SHP77 treated with DMSO at 0.1 percent for 48 hours (cell line): ENCODE data around the gene PLA2G2E.
"Not testable (repeated sequence)": the region's sequence is repeated elsewhere in the genome, so short reads cannot be mapped to it uniquely, and the experiment has no call there.

Source experiments
- DNase-seq: peaks from one replicate; lab custom pipeline; 2025; lab: John Stamatoyannopoulos, UW

Gene PLA2G2E

DNA sequence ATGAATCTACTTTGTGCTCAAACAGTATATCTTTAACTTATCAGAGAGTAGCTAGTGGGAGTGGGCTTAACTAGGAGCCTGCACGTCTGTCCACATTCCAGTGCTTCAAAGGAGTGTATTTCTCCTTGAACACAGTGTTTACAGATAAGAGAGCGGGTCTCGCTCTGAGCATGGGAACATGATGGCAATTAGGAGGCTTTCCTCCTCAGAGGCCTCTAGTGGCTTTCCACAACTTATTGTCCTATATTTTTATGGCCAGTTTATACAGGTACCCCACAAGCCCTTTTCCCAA lies 3.7 kb upstream of the PLA2G2E start:
- not testable (repeated sequence) for DNase-seq

DNA sequence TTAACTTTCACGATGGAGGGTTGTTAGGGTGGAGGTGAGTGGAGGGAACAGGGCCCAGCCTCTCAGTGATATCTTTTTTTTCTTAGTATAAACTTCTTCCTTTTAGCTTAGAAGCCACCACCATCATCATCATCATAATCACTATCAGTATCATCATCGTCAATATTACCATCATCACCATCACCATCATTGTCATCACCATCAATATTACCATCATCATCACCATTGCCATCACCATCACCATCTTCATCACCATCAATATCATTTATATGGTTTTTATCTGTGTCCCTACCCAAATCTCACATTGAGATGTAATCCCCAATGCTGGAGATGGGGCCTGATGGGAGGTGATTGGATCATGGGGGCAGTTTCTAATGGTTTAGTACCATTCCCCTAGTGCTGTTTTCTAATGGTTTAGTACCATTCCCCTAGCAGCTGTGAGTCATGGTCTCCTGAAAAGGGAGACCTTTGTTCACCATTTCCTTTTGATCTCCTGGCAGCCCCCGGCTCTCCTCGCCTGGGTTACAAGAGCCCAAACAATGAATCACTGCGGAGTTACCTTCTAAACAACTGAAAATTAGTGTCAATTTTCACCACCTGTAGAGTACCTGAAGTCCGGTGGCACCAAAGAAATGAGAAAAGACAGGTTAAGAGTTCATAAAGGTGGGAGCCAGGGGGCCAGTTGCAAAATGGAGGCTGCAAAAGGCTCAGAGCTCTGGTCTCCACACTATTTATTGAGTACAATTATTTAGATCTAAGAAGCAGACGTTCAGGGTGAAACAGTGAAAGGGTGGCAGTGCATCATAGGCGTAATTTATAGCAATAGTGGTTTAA lies 3.1 kb upstream of the PLA2G2E start:
- no peak for DNase-seq

DNA sequence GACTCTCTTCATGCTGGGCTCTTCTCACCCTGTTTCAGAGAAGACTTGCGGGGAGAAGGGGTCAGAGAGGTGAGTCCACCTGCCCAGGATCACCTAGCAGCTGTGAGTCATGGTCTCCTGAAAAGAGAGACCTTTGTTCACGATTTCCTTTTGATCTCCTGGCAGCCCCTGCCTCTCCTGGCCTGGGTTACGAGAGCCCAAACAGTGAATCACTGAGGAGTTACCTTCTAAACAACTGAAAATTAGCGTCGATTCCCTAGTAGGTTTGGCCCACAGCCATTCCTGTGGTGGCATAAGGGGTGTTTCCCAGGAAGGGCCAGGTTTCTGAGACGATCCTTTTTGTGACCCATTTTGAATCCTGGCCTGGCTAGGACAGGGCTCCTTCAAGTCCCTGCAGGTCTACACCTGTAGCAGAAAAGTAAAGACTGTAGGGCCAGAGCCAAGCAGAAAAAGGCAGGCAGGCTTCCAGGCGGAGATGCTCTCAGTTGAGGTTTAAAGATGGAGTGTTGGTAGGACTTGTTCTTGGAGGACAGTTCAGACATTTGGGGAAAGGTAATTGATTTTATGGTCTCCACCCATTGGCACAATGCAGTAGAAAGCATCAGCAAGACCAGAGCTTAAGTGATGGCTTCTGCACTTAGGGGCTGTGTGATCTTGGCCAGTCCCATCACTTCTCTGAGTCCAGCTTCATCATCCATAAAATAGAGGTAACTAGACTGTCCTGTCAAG lies 2.1 kb upstream of the PLA2G2E start:
- DNase-seq = no peak

DNA sequence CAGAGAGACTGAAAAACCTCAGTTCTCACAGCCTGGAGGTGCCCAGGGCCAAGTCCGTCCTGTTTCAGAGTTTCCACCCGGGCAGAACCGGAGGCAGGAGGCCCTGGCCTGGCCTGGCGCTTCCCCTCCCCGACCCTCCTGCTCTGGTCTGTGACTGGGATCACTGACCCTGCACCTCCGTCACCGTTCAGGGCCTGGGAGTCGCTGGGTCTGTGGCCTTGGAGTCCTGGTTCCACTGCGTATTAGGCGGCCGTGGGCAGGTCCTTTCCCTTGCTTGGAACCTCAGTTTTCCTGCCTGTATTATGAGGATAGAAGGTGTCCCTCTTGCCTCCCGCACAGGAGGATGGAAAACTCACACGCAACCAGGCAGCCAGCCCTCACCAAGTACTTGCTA lies 533 bp upstream of the PLA2G2E start:
- no peak for DNase-seq

DNA sequence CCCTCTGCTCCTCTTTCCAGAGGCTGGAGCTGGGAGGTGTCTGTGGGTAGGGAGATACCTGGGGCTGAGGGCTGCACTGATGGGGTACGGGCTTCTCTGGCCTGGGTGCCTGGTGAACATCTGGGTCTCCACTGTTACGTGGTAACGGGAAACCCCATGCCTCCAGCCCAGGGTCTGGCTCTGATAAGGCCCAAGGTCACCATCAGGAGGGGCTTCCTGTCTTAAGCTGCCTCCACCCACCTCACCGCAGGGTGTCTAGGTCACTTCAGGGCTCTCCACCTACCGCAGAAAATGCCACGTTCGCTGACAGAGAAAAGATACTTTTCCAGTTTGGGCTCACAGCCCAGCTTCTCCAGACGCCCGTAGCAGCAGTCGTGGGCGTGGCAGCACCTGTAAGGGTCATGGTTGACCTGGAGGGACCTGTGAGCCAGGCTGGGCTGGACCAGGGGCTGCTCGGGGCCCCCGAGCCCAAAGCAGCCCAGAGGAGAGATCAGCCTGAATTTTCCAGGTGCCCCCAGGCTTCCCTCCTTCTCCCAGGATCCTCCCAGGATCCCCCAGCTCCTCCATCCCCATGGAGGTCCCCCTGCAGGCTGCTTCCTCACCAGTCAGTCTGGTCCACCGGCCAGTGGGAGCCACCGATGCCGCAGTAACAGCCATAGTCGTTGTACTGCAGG lies 1.3 kb downstream of the PLA2G2E start:
- no peak for DNase-seq

DNA sequence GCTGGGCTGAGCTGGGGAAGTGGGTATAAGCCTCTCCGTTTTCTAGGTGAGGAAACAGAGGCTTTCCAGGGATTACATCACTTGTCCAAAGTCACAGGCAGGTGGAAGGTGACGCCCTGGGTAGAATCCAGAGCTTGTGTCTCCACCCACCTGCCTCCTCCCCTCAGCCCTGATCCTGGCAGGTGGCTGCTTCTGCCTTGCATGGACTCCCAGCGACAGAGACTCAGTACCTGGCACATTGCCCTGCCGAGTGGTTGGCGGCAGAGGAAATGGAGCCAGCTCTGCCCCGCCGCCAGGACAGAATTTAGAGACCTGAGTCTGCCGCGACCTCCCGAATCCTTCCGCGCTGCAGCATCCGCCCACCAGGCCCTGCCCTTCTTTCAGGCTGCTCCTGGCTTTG lies 2.1 kb downstream of the PLA2G2E start:
- DNase-seq = peak; percentile 47

DNA sequence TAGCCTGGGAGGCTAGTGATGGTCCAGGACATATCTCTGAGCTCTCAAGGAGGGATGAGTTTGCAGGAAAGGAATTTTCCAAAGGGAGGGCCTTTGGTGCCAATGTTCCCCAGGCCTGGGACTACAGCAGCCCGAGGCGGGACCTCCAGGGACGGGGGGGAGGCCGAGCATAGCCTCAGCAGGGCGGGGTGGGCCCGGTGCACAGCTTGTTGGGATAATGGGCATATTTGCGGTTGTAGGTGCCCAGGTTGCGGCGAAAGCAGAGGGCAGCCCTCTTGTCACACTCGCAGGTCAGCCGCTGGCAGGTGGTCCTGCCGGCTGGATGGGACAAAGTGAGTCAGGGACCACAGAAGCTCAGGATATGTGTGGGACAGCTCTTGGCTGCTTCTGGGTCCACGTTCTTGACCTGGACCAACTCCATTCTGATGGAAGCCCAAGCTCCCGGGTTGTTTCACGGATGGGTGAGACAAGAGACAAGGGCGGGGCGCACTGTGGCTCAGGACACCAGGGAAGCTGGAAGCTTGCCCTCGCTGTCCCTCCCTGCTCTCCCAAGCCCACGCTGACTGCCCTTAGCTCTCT lies 3.2 kb downstream of the PLA2G2E start:
- no peak for DNase-seq

DNA sequence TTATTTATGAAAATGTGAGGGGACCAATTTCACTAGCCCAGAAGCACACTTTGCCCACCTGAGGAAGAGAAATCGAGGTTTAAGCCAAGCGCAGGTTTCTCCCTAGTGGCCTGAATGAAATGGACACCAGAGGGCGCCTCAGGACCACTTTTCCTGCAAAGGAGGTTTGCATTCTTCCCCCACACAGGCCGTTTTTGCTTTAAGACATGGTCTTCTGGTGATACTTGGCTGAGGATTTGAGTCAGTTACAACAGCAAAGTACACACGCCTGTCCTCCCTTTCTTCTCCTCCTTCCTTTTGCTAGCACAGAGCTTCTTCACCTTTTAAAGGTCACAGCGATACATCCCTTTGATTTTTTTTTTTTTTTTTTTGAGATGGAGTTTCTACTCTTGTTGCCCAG lies 5.4 kb downstream of the PLA2G2E start:
- no peak for DNase-seq

DNA sequence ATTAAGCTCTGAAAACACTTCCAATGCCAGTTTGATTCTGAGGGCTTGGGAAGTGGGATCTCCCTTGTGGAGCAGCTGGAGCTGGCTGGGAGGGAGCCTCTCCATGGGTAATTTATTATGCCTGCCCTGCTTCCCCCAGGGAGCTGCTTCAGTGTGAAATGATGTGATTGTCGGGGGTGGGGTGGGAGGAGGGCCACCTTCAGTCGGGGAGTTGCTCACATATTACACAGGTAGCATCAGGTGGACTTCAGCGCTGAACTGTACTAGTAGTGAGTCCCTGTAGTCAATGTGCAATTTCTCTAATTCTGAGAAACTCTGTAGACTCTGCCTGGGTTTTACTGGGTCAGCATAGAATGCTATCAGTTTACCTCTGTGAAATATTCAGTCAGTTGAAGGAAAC lies 12.8 kb downstream of the PLA2G2E start:
- DNase-seq = no peak

DNA sequence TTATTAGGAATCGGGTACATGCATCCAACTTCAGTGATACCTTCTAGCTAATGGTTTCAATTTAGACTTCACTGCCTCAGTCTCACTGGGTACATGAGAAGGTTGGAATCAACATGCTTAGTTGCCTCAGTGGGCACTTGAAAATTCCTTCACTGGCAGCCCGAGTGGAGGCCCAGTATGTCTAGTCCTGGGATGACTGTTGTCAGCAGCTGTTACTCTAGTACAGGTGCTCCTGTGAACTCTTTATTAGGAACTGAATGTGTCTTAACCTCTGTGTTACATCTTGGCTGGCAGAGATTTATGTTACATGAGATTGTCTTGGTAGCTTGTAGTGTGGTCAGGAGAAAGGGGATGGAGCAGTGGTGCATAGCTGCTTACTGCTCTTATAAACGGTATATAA lies 13.4 kb downstream of the PLA2G2E start:
- no peak for DNase-seq

DNA sequence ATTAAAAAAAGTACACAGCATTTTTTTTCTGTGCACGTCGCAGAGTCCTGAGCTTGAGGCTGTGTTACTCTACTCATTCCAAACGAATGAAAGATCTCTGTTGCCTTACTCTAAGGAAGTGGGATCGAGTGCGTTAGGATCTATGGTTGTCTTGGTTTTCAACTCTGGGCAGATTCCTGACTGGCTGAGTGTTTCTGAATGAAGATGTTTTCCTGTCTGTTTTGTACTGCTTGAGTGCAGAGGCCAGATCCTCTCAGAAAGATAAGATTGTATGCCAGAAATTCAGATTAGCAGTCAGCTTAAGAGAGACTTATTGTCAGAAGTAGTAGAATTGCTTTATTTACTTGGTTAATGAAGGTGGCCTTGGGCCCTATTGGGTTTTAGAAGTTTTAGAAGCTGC lies 14.0 kb downstream of the PLA2G2E start:
- no peak for DNase-seq

DNA sequence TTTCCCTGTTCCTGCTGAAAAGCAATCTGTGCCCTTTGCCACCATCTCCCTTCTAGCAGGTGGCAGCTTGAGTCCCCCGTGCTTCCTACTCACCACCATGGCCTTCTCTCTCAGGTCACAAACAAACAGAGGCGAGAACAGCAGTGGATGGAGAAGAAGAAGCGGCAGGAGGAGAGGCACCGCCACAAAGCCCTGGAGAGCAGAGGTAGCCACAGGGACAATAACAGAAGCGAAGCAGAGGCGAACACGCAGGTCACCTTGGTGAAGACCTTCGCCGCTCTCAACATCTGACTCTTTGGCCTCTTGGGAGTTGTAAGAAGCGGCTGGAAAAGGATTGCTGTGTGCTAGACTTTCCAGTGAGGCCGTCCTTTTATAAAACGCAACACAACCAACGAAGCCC lies 16.0 kb downstream of the PLA2G2E start:
- no peak for DNase-seq

DNA sequence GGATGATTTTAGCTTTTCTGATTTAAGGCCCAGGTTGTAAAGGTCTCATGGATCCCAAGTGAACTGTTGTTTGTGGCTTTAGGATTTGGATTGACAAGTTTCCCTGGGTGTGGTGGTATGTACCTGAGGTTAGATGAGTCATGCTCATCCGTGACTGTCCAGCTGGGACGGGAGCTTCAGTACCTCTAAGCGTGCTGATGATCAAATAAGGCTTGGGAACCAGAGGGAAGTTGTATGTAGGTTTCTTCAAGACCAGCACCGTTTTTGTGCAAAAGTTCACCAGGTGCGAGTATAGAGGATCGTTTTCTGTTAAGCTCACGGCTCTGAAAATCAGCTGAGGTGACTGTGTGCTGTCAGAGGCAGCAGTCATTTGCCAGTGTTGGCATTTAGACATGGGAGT lies 19.8 kb downstream of the PLA2G2E start:
- no peak for DNase-seq

DNA sequence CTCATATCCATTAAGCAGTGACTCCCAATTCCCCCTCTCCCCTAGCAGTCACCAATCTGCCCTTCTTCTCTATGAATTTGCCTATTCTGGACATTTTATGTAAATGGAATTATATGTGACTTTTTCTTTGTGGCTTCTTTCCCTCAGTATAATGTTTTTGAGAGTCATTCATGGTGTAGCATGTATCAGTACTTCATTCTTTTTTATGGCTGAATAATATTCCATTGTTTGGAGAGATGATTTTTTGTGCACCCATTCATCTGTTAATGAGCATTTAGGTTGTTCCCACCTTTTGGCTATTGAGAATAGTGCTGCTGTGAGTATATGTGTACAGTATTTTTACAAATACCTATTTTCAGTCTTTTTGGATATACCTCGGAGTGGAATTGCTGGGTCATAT lies 21.8 kb downstream of the PLA2G2E start:
- no peak for DNase-seq

DNA sequence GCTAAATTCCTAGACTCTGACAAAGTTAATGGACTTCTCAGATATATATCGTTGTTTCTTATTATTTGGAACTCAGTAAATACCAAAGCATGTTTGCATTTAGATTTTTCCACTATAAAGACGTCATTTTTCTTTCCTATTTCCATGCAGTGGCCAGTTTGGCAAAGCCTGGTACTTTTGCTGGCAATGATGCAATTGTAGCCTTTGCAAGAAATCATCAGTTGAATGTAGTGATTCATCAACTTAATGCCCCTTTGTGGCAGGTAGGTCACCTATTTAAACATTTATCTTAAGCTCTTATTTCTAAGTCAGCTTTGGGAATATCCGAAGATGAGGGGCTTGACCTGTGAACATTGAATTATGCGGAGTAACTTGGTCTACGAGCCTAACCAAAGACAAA lies 29.2 kb downstream of the PLA2G2E start:
- no peak for DNase-seq

DNA sequence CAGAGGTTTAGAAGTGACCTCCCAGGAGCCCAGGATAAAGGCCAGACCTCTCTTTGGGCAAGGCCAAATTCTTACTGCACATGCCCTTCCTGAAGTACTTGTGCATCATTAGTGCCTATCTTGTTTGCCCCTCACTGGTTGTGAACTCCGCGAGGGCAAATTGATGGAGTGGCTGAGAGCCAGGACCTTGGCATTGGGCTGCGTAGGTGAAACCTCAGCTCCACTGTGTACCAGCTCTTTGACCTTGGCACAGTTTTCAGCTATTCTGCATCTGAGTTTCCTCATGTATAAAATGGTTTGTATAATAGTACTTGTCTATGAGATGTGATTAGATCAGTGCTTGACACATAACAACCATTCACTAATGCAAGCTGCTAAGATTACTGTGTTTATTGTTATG lies 29.7 kb downstream of the PLA2G2E start:
- no peak for DNase-seq

DNA sequence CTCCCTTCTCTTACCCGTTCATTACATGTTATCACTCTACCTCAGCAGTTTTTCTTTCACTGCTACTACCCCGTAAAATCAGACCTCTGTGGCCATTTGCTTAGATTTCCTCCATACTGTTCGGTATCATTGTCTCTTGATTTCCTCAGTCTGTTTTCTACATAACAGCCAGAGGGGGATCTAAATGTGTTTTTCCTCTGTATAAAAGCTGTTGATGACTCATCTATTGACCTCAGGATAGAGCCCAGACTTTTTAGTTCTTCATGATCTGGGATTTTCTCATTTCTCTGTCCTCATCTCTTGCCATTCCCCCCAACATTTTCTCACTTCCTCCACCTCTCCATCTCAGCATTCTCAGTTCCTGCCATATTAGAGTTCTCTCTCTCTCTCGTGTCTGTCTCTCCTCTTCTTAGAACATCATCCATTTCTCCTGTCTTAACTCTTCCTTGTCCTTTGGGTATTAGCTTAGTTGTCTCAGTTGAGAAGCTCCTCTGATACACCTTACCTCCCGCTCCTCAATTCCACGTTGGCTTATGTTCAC lies 30.7 kb downstream of the PLA2G2E start:
- DNase-seq = no peak

DNA sequence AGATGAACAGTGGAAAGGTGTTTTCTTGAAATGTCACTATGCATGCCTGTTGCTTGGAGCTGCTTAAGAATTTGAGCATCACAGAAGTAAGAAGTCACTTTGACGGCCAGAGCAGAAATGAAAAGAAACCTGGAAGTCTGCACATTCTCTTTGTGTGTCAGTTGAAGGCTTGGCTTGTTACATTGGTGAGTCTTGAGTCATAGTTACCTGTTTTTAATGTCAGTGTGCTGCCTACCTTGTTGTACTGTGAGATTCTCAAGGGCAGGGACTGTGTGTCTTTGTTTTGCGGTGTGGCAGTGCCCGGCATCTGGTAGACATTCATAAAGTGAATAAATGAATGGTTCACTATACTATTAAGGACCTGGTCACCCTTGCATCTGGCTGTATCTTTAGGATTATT lies 31.3 kb downstream of the PLA2G2E start:
- DNase-seq = no peak

DNA sequence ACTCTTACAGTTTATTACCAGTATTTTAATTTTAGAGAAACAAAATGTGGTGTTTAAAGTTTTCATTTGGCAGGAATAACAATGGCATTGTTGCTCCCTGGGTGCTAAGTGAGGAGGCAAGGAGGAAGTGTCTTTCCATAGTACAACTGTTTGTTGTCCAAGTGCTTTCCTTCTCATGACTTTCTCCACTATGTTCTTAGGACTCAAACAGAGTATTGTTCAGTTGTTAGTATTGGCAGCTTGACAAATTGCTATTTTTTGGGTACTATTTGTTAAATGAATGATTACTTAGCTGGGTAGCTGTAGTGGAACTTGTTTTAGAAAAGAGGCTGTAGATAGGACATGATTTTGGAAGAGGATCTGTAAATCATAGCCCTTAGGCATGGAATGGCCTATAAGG lies 33.8 kb downstream of the PLA2G2E start:
- DNase-seq = no peak

DNA sequence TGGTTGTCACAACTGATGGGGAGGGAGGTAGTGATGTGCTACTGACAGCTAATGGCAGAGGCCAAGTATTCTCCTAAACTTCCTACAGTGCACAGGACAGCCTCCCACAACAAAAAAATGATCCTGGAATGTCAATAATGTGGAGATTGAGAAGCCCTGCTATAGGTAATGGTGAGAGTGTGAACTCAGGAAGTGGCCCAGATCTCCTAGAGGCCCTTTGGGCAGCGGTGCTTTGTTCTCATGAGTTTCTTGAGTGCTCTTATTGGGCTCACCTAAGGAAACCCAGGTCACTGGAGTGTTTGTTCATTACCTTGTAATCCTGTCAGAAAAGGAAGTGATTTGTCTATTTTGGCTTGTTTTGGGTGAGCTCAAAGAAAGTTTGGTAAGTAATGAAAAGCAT lies 35.3 kb downstream of the PLA2G2E start:
- DNase-seq = no peak

DNA sequence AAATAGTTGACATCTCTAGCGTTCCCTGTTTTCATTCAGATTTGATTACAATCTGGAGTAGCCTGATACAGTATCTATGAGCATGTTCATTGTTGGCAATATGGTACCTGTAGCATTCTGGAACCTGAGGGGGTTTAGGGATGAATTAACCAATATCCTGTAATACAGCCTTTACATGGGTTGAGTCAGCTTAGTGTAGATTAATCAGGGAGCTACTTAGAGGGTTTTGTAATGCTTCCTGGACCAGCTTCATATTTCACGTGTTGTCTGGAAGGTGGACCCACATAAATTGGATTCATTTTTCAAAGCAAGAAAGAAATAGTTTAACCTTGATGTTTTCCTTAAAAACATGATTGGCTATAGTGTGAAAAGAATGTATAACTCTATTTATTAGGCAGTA lies 37.6 kb downstream of the PLA2G2E start:
- DNase-seq = no peak

DNA sequence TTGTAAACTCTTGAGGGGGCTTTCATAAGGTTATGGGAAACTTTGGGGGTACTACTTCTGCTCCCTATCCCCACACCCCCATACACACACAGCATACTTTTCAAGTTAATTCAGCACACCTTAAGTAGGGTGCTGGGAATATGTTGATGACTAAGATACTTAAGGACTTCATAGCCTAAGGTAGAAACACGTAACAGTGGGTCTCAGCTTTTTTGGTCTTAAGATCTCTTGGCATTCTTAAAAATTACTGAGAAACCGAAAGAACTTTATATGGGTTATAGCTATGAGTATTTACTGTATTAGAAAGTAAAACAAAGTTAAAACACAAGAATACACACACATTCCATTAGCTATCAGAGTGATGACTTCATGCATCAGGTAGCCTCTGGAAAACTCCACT lies 39.1 kb downstream of the PLA2G2E start:
- DNase-seq = no peak
